Measurements from ENCODE around the gene UNC13A. TPM values are rescaled to one million over a fixed set of nuclear protein-coding genes. Genes with fewer than 3 reads are reported as not detected.

UNC13A gene
- total and polyA plus RNA-seq, 2 of the 8 experiments (the other 6 are each of a cell fraction or from before 2014, with no cell fraction given), result 13.1 to 47.6 TPM

DNA sequence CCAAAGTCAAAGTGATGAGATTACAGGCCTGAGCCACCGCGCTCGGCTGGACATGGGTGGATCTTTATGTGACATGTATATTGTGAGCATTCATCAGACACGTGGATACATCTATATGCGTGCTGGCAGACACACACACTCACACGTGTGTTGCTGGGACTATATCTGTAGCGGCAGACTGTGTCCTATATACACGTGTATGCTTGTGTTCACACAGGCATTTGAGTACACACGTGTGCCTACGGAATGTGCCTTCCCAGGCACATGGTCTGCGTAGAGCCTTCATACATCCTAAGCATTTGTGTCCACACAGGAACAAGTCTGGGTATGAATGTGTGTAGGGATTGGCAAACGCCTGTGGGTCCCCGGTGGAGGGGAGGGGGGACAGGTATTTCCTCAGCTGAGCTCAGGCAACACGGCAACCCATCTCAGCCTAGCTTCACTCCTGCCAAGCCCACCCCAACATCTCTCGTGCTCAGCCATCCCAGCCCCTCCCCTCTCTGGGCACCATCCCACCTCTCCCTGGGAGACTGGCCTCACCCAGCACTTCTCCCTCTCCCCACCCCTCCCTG is 2.6 kb downstream of the UNC13A start:
- H4K91ac ChIP-seq (replicated peaks; ENCODE audit: insufficient read length, low read length), result peak overlapping the region; percentile 88
- peak overlapping the region; percentile 13 for H3K4ac ChIP-seq (replicated peaks; ENCODE audit: insufficient read length, low read depth, low read length)
- no peak overlapping the region for H2AFZ ChIP-seq (ENCODE audit: low read length)
- no peak overlapping the region for H3K27ac ChIP-seq (ENCODE audit: low read depth, low read length)
- peaks cover 14% of the 10 kb centered on the region for H3K79me1 ChIP-seq (ENCODE audit: low read depth, low read length)
- H2BK12ac ChIP-seq (ENCODE audit: low read depth, low read length), result peak overlapping the region; percentile 51; the same call in 1 of the 2 replicates
- H4K8ac ChIP-seq (ENCODE audit: extremely low read depth, insufficient read depth, low read length), result peak overlapping the region; percentile 3
- peak overlapping the region; percentile 48 for H3K18ac ChIP-seq (ENCODE audit: extremely low read depth, low read length)
- DNase-seq (ENCODE audit: low read depth in 1 of 2, low spot score in 2 of 2) (peak in 1 of 2 experiments; percentile 61), FAIRE-seq (no peak)
- 0 out of 2 replicates have a peak overlapping the region, but pooled peaks have one; percentile 24 for H2BK20ac ChIP-seq (ENCODE audit: low read length)
- H4K5ac ChIP-seq (ENCODE audit: insufficient read length, low read depth, low read length), result peak overlapping the region; percentile 77
- H3K4me3 ChIP-seq (ENCODE audit: extremely low read depth in 1 of 4, insufficient read depth in 2 of 4, low read depth in 3 of 4, low read length in 4 of 4), result peak overlapping the region; percentile 26 to 97 (median 52); a peak in 5 of 8 replicates
- H3K14ac ChIP-seq (ENCODE audit: insufficient read length), result no peak overlapping the region
- H2BK5ac ChIP-seq (ENCODE audit: low read depth, low read length), result peak overlapping the region; percentile 85
- ChIA-PET CTCF (ENCODE audit: partially characterized antibody) (no interaction called here), POLR2A (ENCODE audit: partially characterized antibody) (interaction anchor here (0.6 kb wide), 1 partner anchor 39 kb away, joined by 3 read pairs; no protein-coding TSS in a partner anchor)
- peak overlapping the region; percentile 93 for H2BK15ac ChIP-seq (ENCODE audit: low read length)
- H3K9ac ChIP-seq (replicated peaks in 1 of 4; ENCODE audit: extremely low read depth in 1 of 4, low read depth in 3 of 4, low read length in 3 of 4), result no peak overlapping the region; a peak in 1 of 7 replicates
- H2AK5ac ChIP-seq (ENCODE audit: low read depth, low read length), result no peak overlapping the region
- peaks cover 10 to 20% of the 10 kb centered on the region in 2 experiments for H4K20me1 ChIP-seq (replicated peaks in 1 of 2; ENCODE audit: control insufficient read depth in 1 of 2, insufficient read depth in 2 of 2, low read length in 2 of 2)
- H3K79me2 ChIP-seq (ENCODE audit: control insufficient read depth in 1 of 2, insufficient read depth in 2 of 2, low read length in 2 of 2), result peaks cover 14 to 49% of the 10 kb centered on the region in 2 experiments
- H3K4me1 ChIP-seq (replicated peaks in 1 of 4; ENCODE audit: control insufficient read depth in 3 of 4, insufficient read depth in 4 of 4, low read length in 3 of 4), result peaks cover 5 to 15% (median 11%) of the 10 kb centered on the region in 4 experiments
- peak overlapping the region; percentile 90 for H3K4me2 ChIP-seq (ENCODE audit: insufficient read depth in 1 of 2, low read depth in 2 of 2, low read length in 2 of 2)
- no peak overlapping the region for H3K56ac ChIP-seq (replicated peaks; ENCODE audit: insufficient read length, low read depth, low read length)
- no peak overlapping the region for H3K23ac ChIP-seq (ENCODE audit: insufficient read length)
- H3K9me3 ChIP-seq (ENCODE audit: insufficient read depth in 2 of 2, low read depth in 1 of 2, low read length in 1 of 2), result no peaks in the 10 kb centered on the region
- peaks cover 15% of the 10 kb centered on the region for H3K23me2 ChIP-seq (ENCODE audit: low read depth, low read length)
- TF ChIP-seq KDM5A (IDR thresholded peaks at IDR 0.05; ENCODE audit: low read length) (no peak), JUN (IDR thresholded peaks at IDR 0.05; ENCODE audit: low read depth, low read length) (no peak), EP300 (IDR thresholded peaks at IDR 0.05; ENCODE audit: borderline replicate concordance in 1 of 2, low read depth in 2 of 2, low read length in 2 of 2) (no peak), SIN3A (conservative IDR thresholded peaks at IDR 0.05 in 1 of 2, IDR thresholded peaks at IDR 0.05 in 1 of 2; ENCODE audit: low read depth in 1 of 2, low read length in 2 of 2) (no peak), CEBPB (IDR thresholded peaks at IDR 0.05; ENCODE audit: low read depth, low read length) (no peak), YY1 (IDR thresholded peaks at IDR 0.05; ENCODE audit: low read depth, low read length) (no peak), MAX (IDR thresholded peaks at IDR 0.05) (no peak; the same call in 1 of the 2 replicates)
- H2BK120ac ChIP-seq (replicated peaks; ENCODE audit: low read depth, low read length), result no peak overlapping the region
- WGBS, 2 experiments (ENCODE audit: extremely low coverage in 1 of 2, insufficient coverage in 1 of 2, insufficient read length in 1 of 2, insufficient replicate concordance in 2 of 2, low coverage in 1 of 2, low lambda C conversion rate in 2 of 2, missing lambda C conversion rate in 1 of 2), result 72% methylated on average over 15 of the region's 15 CpGs; no CpG with 5 or more reads in 1 of the 2 experiments
- H3K27me3 ChIP-seq (replicated peaks in 1 of 4; ENCODE audit: control insufficient read depth in 3 of 4, extremely low read depth in 1 of 4, insufficient read depth in 3 of 4, low read length in 3 of 4), result no peaks in the 10 kb centered on the region
- no peaks in the 10 kb centered on the region for H3K36me3 ChIP-seq (ENCODE audit: control insufficient read depth in 2 of 4, insufficient read depth in 4 of 4, low read length in 3 of 4)
